ENCODE results near the gene CFAP100. TPM values are rescaled to one million over a fixed set of nuclear protein-coding genes. Genes with fewer than 3 reads are reported as not detected.

Gene CFAP100
- total and polyA plus RNA-seq, 12 donors: not detected

GRCh38 chr3:126373146-126373613, 21.5 kb upstream of the CFAP100 start:
- no peak overlapping the region for H3K4me3 ChIP-seq

GRCh38 chr3:126373682-126374601, 20.8 kb upstream of the CFAP100 start:
- Histone ChIP-seq H3K36me3 (no peaks in the 10 kb centered on the region), H3K9me3 (no peaks in the 10 kb centered on the region), H3K27me3 (no peaks in the 10 kb centered on the region), H3K4me3 (no peak overlapping the region), H3K27ac (no peak overlapping the region), H3K4me1 (peaks cover 0 to 25% (median 9%) of the 10 kb centered on the region in 9 donors)
- 64 to 69% methylated on average over 21 of the region's 21 CpGs for WGBS, 2 donors
- no peak for TF ChIP-seq CTCF (IDR thresholded peaks at IDR 0.05)
- intact Hi-C loops (cut with DNase I): no loop called here
- ATAC-seq: peak in 7 of 8 donors; percentile 20 to 61 (median 31)
- DNase-seq: no peak

More at GRCh38 chr3:126373146-126373613, 21.5 kb upstream of the CFAP100 start:
- WGBS, 2 donors: 86 to 94% methylated on average over 4 of the region's 4 CpGs
- DNase-seq: no peak
- peaks cover 0 to 25% (median 9%) of the 10 kb centered on the region in 9 donors for H3K4me1 ChIP-seq
- intact Hi-C loops (cut with DNase I): no loop called here
- no peak for ATAC-seq
- H3K27ac ChIP-seq: no peak overlapping the region
- no peak for TF ChIP-seq CTCF (IDR thresholded peaks at IDR 0.05)
- H3K9me3 ChIP-seq: no peaks in the 10 kb centered on the region
- H3K36me3 ChIP-seq: no peaks in the 10 kb centered on the region
- no peaks in the 10 kb centered on the region for H3K27me3 ChIP-seq

GRCh38 chr3:126375835-126376331, 18.8 kb upstream of the CFAP100 start:
- Histone ChIP-seq H3K27me3 (peaks cover 0 to 12% (median 0%) of the 10 kb centered on the region in 7 donors), H3K9me3 (peaks cover 0 to 4% (median 0%) of the 10 kb centered on the region in 11 donors)

More at GRCh38 chr3:126375835-126376331, 18.8 kb upstream of the CFAP100 start:
- no peaks in the 10 kb centered on the region for H3K36me3 ChIP-seq
- no peak overlapping the region for H3K4me3 ChIP-seq
- ATAC-seq (no peak), DNase-seq (no peak)
- 81 to 86% methylated on average over 12 to 13 of the region's 13 CpGs for WGBS, 2 donors
- no peak overlapping the region for H3K27ac ChIP-seq
- H3K4me1 ChIP-seq: peaks cover 0 to 25% (median 9%) of the 10 kb centered on the region in 9 donors
- no peak for TF ChIP-seq CTCF (IDR thresholded peaks at IDR 0.05)
- intact Hi-C loops (cut with DNase I): no loop called here
